ENCODE data around the gene VIP.
"Not testable (repeated sequence)": the region's sequence is repeated elsewhere in the genome, so short reads cannot be mapped to it uniquely, and the experiment has no call there.

VIP gene

DNA sequence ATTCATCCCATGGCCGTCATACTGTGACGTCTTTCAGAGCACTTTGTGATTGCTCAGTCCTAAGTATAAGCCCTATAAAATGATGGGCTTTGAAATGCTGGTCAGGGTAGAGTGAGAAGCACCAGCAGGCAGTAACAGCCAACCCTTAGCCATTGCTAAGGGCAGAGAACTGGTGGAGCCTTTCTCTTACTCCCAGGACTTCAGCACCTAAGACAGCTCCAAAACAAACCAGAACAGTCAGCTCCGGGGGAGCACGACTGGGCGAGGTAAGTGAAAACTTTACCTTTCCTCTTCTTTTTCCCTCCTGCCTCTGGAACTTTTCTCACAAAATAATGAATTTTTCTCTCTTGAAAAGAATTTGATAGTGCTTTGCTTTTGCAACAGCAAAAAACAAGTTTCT lies at the start of gene VIP:
Gene VIP (plus strand): TSS at position 104 of the 400 bp plus-strand sequence. CDS start 1,381 bp downstream, outside the sequence.
- no peak within 1 kb of the TSS for H3K27ac ChIP-seq
- DNase-seq (ENCODE audit: low read depth, low spot score), result no peak

DNA sequence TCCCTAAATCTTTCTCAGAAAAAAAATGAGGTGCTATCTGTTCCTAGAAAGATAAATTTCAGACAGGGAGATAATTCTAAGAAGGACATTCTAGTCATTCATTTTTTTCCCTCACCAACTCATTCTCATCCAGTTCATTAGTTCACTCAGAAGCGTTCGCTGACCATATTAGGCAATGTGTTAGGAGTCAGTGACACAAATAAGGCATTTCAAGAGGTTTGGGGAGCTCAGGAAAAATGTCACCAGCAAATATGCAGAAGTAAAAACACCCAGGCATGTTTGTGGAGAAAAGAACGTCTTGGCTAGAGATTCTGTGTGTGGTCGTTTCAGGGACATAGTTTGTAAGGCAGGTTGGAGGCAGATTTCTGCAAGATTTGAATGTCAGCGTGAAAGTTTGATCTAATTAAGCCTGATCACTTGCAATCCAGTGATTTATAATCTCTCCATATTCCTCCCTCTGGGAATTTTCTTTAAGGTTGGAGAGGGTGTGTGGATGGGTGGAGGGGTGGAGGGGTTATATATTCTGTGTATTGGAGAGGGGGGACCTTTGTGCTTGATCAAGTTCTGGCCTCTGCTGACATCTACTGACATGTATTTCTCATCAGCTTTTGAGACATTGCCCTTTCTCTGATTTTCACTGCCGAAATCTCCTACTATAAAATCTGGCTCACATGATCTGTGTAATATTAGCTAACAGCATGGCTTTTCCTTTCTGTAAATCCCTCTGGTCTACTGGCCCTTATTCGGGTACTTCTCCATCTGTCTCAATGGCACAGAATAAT lies 49.3 kb upstream of the VIP start:
- H3K27ac ChIP-seq, result no peak overlapping the region
- DNase-seq (ENCODE audit: low read depth, low spot score), result no peak

DNA sequence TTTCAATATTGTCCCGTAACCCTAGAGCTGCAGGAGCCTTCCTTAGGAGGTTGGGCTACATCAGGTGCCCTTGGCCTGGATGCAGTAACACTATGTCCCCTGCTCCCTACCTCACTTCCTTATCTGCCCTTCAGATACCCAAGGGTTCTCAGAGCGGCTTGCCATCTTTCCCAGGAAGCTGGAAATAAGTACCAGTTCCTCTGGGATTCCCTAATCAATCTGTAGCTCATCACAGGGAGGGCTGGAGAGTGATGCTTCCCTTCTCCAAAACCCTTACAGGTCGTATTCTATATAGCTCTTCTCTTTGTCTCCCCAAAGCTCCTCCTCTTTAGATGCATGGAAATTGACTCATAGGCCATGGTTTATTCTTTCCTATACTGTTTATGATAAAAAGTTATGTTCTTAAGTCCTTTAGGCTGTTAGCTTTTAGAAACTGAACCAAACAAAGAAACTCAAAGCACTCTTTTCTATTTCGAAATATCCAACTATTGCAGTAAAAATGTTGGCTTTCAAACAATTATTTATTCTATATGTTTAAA lies 48.7 kb upstream of the VIP start:
- no peak overlapping the region for H3K27ac ChIP-seq
- DNase-seq (ENCODE audit: low read depth, low spot score), result no peak

DNA sequence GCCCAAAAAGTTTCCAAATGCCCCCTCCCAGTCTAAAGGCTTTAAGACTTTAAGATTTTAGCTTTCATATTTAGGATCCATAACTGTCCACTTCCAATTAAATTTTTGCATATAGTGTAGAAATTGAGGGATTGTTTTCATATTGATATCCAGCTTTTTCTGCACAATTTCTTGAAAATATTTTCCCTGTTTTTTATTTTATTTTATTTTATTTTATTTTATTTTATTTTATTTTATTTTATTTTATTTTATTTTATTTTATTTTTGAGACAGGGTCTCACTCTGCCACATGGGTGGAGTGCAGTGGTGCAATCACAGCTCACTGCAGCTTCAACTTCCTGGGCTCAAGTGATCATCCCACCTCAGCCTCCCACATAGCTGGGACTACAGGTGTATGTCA lies 46.8 kb upstream of the VIP start:
- H3K27ac ChIP-seq; DNase-seq (ENCODE audit: low read depth, low spot score): not testable (repeated sequence)

DNA sequence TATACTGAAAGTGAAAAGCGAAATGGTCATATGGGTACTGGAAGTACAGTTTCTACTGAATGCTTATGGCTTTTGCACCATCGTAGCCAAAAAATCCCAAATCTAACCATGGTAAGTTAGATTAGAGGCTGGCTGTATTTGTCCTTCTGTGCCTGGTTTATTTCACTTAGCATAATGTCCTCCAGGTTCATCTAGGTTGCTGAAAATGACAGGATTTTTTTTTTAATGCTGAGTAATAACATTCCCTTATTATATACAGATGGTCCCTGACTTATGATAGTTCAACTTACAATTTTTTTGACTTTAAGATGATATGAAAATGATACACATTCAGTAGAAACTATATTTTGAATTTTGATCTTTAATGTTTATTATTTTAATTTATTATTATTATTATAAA lies 45.3 kb upstream of the VIP start:
- H3K27ac ChIP-seq, result no peak overlapping the region
- DNase-seq (ENCODE audit: low read depth, low spot score), result no peak

DNA sequence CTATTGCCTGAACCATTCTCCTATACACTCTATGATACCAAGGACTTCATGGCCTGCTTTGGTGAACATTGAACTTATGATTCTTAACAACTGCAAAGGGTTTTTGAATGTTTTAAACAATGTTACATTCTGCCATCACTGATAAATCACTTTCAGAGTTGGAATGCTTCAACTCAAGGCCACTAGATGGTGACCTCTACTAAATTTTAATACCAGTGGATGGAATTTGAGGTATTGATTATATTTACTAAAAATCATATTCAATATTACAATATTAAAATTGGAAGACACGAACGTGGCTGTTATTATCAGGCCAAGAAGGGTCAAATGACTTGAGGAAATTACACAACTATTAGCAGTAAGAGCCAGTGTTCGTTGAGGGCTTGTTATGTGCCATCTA lies 34.3 kb upstream of the VIP start:
- DNase-seq (ENCODE audit: low read depth, low spot score), result no peak
- no peak overlapping the region for H3K27ac ChIP-seq

DNA sequence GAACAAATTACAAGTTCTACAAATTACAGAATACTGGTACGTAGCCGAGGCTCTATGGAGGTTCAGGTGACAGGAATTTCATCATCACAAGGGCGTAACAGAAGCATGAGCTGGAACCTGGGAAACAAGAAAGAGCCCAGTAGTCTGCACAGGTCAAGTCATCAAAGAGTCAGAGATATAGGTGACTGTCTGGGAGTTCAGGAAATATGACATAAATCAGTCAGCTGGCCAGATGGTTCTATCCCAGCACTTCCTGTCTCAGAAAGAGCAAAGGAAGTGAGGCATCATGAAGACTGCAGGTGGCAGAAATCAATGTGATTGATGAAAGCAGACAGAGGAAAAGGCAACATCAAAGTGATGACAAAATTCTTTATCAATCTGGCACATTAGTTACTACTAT lies 29.6 kb upstream of the VIP start:
- no peak overlapping the region for H3K27ac ChIP-seq
- DNase-seq (ENCODE audit: low read depth, low spot score), result peak; percentile 16

DNA sequence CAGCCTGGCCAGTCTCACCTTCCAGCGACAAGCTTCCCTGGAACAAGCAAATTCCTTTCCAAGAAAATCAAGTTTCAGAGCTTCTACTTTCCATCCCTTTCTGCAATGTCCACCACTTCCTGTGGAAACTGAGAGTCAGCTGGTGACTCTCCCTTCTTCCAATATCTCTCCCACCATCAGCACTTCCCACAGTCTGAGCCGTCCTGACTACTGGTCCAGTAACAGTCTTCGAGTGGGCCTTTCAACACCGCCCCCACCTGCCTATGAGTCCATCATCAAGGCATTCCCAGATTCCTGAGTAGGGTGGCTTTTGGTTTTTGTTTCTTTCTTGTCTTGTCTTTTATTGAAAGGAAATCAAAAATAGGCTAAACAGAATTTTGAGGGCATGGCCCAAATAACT lies 28.6 kb upstream of the VIP start:
- no peak for DNase-seq (ENCODE audit: low read depth, low spot score)
- H3K27ac ChIP-seq, result no peak overlapping the region

DNA sequence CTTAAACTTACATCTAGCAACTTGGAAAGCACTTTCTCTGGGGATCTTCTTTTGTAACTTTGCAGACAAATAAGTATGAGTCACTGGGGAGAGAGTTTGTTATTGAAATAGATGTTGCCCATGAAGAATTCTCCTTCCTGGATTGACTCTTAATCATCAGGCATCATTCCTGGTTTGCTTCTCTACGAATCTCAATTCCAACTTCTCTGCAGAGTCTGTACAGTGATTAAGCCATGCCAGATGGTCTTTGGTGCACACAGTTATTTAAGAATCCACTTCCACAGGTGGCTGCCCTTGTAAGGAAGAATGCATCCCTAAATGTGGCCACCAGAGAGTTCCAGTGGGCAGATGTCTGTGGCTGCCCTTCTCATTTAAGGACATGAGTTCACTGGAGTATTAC lies 27.2 kb upstream of the VIP start:
- DNase-seq (ENCODE audit: low read depth, low spot score), result no peak
- no peak overlapping the region for H3K27ac ChIP-seq

DNA sequence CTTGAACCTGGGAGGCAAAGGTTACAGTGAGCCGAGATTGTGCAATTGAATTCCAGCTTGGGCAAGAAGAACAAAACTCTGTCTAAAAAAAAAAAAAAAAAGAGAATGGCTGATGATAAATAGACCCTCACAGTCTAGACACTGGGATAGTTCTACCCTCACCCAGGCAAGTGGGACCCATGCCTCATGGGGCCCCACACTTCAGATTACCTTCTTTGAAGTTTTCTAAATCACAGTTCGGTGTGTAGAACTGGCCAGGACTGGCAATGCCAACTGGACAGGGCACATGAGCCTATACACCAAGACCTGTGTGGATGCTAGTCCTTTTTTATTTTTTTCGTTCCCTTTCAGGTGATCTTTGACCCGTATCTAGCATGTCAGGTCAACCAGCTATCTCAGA lies 24.3 kb upstream of the VIP start:
- H3K27ac ChIP-seq, result no peak overlapping the region
- no peak for DNase-seq (ENCODE audit: low read depth, low spot score)

DNA sequence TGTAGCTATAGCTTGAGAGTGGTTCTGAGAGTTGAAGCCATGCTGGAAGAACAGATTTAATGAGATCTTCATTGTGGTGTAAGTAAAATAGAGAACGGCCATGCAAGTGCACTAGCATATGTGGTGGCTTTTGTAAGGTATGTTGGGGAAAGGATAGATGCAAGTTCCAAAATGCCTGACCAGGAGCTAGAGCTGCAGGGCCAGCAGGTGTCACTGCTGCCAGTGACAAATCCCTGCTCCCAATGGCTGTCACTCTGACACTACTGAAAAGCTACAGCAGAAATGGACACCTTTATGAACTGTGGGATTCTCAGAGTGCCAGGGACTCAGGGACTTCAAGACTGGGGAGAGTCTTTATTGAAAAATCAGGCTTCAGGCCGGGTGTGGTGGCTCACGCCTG lies 23.1 kb upstream of the VIP start:
- DNase-seq (ENCODE audit: low read depth, low spot score), result no peak
- no peak overlapping the region for H3K27ac ChIP-seq

DNA sequence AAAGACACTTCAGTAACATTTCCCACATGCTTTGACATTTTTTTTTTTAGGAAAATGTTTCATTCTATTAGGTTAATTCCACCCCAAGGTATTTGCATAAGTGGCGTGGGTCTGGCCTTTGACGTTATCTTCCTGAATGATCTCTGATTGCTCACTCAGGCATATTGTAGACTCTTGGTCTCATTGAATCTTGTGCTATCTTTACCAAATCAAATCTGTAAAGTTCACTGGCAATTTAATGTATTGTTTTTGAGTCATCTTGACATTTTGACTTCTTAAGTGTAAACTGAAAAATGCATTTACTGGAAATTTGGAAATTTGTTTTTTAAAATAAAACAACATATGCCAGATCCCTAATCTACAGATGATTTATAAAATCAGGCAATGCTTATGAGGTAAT lies 16.0 kb upstream of the VIP start:
- DNase-seq (ENCODE audit: low read depth, low spot score), result no peak
- H3K27ac ChIP-seq, result no peak overlapping the region

DNA sequence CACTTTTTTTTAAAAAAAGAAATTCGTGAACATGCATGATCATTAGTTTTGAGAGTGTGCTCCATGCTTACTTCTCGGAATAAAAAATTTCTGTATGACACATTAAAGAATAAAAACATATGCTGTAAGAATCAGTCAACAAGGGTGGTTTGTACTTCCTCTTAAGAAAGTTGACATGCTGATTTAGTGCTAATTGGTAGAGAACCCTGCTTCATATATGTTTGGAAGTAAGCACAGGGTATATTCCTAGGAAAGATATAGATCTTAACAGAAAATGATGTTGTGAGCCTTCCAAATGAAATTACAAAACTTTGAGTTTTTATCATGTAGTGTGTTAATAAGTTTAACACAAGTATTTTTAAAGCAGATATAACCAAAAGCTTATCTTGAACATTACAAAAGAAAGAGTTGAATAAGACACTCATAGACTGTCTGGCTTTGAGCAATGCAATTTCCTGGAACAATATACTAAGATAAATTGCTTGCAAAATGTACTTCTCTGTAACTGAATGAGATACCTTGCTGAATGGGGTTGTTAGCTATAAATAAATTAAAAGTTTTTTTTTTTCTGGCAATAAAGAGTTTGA lies 13.8 kb upstream of the VIP start:
- H3K27ac ChIP-seq, result no peak overlapping the region
- no peak for DNase-seq (ENCODE audit: low read depth, low spot score)

DNA sequence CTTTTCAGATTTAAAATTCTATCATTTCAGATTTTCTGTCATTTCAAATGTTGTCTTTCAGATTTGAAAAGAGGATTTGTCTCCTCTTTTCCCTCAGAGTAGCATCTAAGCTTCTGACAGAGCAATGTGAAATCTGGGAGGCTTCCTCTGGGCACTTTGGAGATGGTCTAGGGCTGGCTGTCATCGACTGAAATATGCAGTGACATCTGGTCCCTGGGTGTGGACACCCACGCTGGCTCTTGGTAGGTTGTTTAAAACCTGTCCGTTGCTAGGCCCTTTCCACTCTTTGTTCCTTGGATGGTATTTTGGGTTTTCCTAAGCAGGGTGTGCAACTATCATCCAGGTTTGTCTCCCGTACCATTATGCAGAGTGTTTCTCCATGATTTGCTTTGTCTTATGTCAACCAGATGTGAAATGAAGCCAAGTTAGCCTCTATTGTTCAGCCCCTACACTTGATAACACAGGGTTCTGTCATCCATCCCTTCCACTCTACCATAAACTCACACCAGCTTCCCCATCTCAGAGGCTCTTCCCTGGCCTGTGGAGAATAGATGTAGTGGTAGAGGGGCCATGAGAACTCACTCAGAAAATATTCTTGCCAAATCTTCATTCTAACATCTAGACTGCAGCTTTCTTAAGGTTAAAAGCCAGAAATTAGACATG lies 5.0 kb upstream of the VIP start:
- DNase-seq (ENCODE audit: low read depth, low spot score), result no peak
- H3K27ac ChIP-seq, result peak overlapping the region; percentile 64

DNA sequence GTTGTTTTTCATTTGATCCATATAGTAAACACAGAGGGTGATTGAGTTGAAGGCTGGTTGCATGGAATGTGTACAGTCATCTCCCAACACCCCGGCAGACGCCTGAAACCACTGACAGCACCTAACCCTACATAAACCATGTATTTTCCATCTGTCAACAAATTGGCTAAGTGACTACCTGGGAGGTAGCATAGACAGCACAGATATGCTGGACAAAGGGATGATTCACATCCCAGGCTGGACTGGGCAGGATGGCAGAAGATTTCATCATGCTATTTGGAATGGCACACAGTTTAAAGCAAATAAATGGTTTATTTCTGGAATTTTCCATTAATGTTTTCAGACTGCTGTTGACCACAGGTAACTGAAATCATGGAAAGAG lies 4.4 kb upstream of the VIP start:
- DNase-seq (ENCODE audit: low read depth, low spot score), result peak; percentile 76

DNA sequence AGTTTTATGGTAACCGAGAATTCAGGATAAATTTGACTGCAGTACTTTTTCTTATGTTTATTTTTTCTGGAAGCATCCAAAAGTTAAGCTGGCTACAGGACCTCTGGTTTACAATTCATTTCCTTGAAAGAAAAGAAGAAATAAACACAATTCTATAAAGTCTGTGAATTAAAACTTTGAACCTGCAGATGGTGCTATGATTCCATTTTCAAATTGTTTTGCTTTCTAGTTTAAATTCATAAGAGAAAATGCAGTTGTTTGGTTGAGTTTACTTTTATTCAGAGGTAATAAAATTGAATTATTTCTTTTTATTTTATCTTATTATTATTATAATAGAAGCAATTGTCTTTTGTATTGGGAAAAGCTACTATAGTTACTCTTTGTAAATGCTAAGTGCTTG lies 1.8 kb upstream of the VIP start:
- no peak overlapping the region for H3K27ac ChIP-seq
- DNase-seq (ENCODE audit: low read depth, low spot score), result no peak

More for the DNA sequence above, 4.4 kb upstream of the VIP start:
- peak overlapping the region; percentile 64 for H3K27ac ChIP-seq

DNA sequence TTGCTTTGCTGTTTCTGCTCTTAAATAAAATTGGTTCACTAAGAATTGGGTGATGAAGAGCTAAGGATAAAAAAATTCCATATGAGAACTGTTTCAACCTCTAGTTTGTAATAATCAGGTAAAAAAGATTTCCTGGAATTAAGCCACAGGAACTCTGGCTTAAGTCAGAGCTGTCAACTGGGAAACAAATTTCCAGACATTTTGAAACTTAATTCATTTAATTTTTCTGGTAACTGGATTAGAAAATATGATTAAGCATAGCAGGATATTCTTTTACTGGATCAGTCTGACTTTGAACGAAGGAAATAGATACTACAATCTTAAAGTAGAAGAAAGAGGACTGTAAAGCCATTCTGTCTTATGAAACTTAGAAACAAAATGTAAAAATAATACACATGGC lies 1.3 kb upstream of the VIP start:
- DNase-seq (ENCODE audit: low read depth, low spot score), result no peak
- no peak overlapping the region for H3K27ac ChIP-seq

DNA sequence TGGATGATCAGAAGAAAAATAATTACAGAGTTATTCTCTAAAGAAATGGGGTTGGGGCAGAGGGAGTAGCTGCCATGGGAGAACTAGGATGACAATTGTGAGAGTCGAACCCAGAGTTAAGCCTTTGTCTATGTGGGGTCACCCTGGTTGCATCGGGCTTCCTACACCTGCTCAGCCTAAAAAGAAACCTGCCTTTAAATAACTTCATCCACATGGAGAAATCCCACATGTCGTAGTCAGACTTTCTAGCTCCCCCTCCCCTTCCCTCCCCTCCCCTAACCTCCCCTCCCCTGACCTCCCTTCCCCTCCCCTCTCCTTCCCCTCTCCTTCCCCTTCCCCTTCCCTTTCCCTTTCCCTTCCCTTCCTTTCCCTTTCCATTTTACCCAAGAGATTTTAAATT lies 14.7 kb downstream of the VIP start:
- no peak overlapping the region for H3K27ac ChIP-seq

DNA sequence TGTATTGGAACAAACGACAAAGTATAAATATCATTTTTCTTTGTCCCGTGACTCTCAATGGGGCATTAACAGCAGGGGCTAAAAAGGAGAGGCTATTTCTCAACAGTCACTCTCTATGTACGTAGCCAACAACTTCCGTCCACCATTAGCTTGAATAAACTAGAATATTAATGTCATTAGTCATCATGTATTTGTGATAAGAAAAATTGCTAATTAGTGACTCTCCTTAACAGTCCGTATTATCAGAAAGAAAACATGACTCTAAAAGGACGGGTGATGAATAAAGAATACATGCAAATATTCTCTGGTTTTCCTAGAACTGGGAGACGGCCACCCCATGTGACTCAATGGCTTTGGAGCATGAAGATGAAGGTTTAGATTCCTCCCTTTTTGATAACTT lies 18.6 kb downstream of the VIP start:
- DNase-seq (ENCODE audit: low read depth, low spot score), result no peak

More for the DNA sequence above, 14.7 kb downstream of the VIP start:
- no peak for DNase-seq (ENCODE audit: low read depth, low spot score)

DNA sequence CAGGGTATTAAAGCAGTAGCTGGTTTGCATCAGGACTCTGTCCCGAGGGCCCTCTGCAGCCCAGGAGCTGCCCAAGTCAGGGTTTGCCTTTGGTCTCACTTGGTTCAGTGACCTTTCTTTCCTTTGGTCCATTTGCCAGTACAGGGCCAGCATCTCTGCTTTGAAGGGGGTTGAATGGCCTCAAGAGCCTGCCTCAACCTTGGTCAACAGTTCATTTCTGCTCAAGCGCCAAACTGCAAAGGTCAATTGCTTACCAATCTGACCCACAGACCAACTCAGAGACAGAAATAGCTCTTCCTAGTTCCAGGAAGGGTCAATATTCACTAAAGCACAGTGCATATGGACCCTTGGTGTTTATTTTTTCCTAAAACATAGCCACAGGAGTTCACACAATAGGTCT lies 19.4 kb downstream of the VIP start:
- no peak overlapping the region for H3K27ac ChIP-seq
- DNase-seq (ENCODE audit: low read depth, low spot score), result no peak

More for the DNA sequence above, 18.6 kb downstream of the VIP start:
- H3K27ac ChIP-seq, result no peak overlapping the region

DNA sequence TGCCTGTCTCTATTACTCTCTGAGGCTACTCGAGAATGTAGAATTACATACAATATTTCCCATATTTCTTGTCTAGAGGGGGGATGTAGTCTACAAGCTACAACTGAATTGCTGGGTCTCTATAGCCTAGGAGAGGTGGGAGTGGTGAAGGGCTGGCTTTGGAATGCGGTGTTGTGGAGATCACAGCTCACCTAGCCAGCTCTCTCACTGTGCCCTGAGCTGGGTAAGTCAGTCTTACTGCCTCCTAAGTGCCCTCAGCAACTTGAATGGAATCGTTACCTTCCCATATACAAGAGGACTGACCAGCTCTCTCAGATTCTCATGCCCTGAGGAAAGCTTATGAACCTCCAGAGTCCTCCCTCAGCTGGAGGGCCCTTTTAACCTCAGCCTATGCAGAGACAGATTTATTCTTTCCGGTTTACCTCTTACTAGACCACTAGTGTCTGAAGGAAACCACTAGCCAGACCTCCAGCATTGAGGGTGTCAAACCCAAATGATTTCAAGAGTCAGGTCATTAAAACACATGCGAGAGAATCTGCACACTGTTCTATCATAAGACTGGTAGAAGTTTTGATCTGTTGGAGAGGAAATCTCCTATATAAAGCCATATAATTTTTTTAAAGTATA lies 20.6 kb downstream of the VIP start:
- no peak for DNase-seq (ENCODE audit: low read depth, low spot score)
- no peak overlapping the region for H3K27ac ChIP-seq

Data from epithelial cell of prostate (primary cell).